ENCODE data around the gene CRLF1.

DNA sequence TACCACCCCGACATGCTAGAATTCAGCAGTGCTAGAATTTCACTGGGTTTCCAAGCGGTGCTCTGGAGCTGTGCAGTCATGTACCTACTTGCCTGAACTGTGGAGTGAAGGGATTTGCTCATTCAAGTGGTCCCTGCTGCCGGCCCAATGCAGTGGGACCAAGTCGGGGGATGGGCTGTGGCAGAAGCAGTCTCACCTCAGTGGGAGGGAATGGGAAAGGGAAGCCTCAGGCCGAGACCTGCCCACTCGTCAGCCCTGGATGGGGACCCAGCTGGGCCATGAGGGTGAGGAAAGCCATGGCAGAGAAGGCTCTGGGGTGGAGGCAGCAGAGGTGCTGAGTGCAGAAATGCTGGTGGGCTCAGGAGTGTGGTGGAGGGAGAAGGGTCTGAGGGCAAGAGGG lies 45.1 kb upstream of the CRLF1 start:
- TF ChIP-seq CTCF (IDR thresholded peaks at IDR 0.05) = no peak
- TF ChIP-seq ZFX (IDR thresholded peaks at IDR 0.05; ENCODE audit: borderline replicate concordance) = no peak

All from 22Rv1 (cell line).